DOHH2 (cell line): ENCODE results near the gene AKR1C4.

Experiments
- CTCF ChIP-seq: fragments of 200-600 bp; sonication (generic); IDR thresholded peaks from one replicate; pipeline ENCODE4 v1.5.1; 2014; ENCODE audit warnings: antibody characterized with exemption, mild to moderate bottlenecking, low read depth, low read length; ENCODE audit not compliant: poor library complexity, severe bottlenecking
- EZH2phosphoT487 ChIP-seq: fragments of 200-600 bp; sonication (generic); IDR thresholded peaks from 2 replicates; pipeline ENCODE4 v1.6.1; 2017; ENCODE audit warnings: borderline replicate concordance, mild to moderate bottlenecking, antibody characterized with exemption, low read length, moderate library complexity, mixed read lengths

DNA sequence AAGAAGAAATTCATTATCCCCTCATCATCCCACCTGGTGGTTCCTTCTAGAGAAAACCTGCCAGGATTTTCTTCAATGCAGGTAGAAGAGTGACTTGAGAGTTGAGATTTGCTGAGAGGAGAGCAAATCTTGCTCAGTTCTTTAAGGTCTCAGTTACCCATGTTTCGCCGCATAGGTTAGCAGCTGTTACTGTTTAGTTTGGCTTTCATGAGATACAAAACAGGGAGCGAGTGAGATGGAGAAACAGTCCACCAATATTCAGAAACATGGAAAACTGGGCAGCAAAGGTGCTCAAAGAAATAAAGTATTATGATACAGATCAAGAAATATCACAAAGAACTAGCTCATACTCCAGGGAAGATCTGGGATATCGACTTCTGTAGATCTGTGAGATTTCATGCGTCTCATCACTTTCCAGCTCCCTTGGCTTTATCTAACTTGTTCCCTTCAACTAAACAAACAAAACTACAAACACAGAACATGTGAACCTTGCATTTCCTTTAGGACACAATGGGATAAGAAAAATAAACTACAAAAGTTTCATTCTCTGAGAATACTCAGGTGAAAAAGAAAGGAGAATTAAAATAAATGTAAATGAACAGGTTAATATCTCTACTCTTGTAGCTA is 63.4 kb downstream of the AKR1C4 start:
- TF ChIP-seq CTCF (no peak), EZH2phosphoT487 (no peak)
